Ovary (tissue), 3 donors: ENCODE data around the gene FAM120B.

Source experiments
- POLR2A ChIP-seq: fragments of 450-650 bp; IDR thresholded peaks from one replicate; pipeline ENCODE4 v1.6.1; 2017; ENCODE audit warnings: antibody characterized with exemption, mild to moderate bottlenecking, moderate library complexity
- TF ChIP-seq, protein P1 (sequence below), 3 donors: fragments of 450-650 bp in 2 of 3; fragments of 200-600 bp in 1 of 3; IDR thresholded peaks; one replicate each; pipeline versions ENCODE4 v1.5.1 to v1.8.0; 2016 to 2022; ENCODE audit warnings: antibody characterized with exemption in 3 of 3, mild to moderate bottlenecking in 1 of 3
- donor health status: DM: no; HTN: no; CAD: no.

DNA sequence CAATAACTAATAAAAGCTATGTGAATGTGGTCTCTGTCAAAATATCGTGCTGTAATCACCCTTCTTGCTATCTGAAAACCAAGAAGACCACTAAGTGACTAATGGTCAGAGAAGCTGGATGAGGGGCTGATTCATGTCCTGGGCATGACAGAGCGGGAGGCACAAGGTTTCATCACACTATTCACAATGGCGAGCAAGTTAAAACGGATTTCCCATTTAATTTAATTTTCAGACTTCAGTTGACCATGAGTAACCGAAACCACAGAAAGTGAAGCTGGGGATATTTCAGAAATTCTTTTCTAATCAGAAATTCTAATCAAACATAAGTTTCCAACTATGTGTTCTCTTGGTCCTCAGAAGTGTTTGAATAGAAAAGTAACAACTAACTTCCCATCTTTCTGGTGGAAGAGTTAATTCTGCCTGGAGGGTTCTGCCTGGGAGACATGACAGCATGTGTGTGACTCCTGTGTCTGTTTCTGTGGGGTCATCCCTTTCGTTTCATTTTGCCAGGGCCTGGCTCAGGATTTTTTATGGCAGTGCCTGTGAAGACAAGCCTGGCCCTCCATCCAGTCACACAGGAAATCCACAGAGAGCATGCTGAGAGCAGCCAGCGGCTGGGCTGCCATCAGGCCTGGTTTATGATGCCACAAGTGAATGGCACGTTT, 98.9 kb downstream of the FAM120B start:
- TF ChIP-seq, protein P1, sequence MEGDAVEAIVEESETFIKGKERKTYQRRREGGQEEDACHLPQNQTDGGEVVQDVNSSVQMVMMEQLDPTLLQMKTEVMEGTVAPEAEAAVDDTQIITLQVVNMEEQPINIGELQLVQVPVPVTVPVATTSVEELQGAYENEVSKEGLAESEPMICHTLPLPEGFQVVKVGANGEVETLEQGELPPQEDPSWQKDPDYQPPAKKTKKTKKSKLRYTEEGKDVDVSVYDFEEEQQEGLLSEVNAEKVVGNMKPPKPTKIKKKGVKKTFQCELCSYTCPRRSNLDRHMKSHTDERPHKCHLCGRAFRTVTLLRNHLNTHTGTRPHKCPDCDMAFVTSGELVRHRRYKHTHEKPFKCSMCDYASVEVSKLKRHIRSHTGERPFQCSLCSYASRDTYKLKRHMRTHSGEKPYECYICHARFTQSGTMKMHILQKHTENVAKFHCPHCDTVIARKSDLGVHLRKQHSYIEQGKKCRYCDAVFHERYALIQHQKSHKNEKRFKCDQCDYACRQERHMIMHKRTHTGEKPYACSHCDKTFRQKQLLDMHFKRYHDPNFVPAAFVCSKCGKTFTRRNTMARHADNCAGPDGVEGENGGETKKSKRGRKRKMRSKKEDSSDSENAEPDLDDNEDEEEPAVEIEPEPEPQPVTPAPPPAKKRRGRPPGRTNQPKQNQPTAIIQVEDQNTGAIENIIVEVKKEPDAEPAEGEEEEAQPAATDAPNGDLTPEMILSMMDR (IDR thresholded peaks at IDR 0.05): no peak
- no peak for TF ChIP-seq POLR2A
